Fibroblast of lung (primary cell): Measurements from ENCODE around the gene KRT39.

ENCODE experiments used
- CTCF ChIP-seq, 2 donors: IDR thresholded peaks in 1 of 2; conservative IDR thresholded peaks in 1 of 2; 1 replicate in 1 of 2; 2 replicates in 1 of 2; pipeline ENCODE4 v1.5.1; 2011 to 2012; ENCODE audit warnings: low read length in 2 of 2, control low read depth in 1 of 2, inconsistent platforms in 1 of 2, low read depth in 1 of 2, mild to moderate bottlenecking in 1 of 2
- EZH2 ChIP-seq: IDR thresholded peaks from 2 replicates; pipeline ENCODE4 v1.5.1; 2012; ENCODE audit warnings: low read length, control low read depth, mild to moderate bottlenecking; ENCODE audit errors: missing control alignments

- TF ChIP-seq CTCF (conservative IDR thresholded peaks at IDR 0.05 in 1 of 2, IDR thresholded peaks at IDR 0.05 in 1 of 2; ENCODE audit: low read depth in 1 of 2, low read length in 2 of 2), result no peak
- no peak for TF ChIP-seq EZH2
These were observed 56.3 kb downstream of the KRT39 start for GRCh38 chr17:40910441-40910841.
